ENCODE results near the gene STX12.

STX12 gene

GRCh38 chr1:27865821-27866220 is 92.8 kb downstream of the STX12 start:
- Histone ChIP-seq H3K9ac (ENCODE audit: low read depth, low read length, poor library complexity) (no peak overlapping the region), H3K9me3 (replicated peaks in 1 of 2; ENCODE audit: control insufficient read depth in 2 of 2, insufficient read depth in 1 of 2, low read depth in 1 of 2, low read length in 2 of 2) (no peaks in the 10 kb centered on the region), H2AK5ac (ENCODE audit: low read depth, low read length) (no peak overlapping the region), H3K4me1 (ENCODE audit: control insufficient read depth in 2 of 2, insufficient read depth in 1 of 2, low read depth in 1 of 2, low read length in 2 of 2) (peaks cover 6 to 15% of the 10 kb centered on the region in 2 donors), H4K91ac (ENCODE audit: low read depth, low read length, poor library complexity) (no peak overlapping the region), H2BK5ac (ENCODE audit: low read length) (no peak overlapping the region), H3K27me3 (ENCODE audit: control insufficient read depth in 3 of 3, insufficient read depth in 3 of 3, low read depth in 1 of 3, low read length in 3 of 3) (no peaks in the 10 kb centered on the region), H2AFZ (ENCODE audit: low read length) (no peak overlapping the region), H3K4ac (ENCODE audit: low read length) (no peak overlapping the region), H3K18ac (ENCODE audit: low read length) (no peak overlapping the region), H3K23ac (ENCODE audit: low read depth, low read length, poor library complexity) (no peak overlapping the region), H3K36me3 (replicated peaks in 1 of 2; ENCODE audit: control insufficient read depth in 2 of 2, insufficient read depth in 2 of 2, low read length in 2 of 2) (no peaks in the 10 kb centered on the region), H3K27ac (replicated peaks; ENCODE audit: low read length) (no peak overlapping the region), H2BK15ac (ENCODE audit: low read length) (no peak overlapping the region), H2BK12ac (ENCODE audit: low read length) (no peak overlapping the region), H3K4me3 (ENCODE audit: low read length in 2 of 2) (no peak overlapping the region), H2BK120ac (ENCODE audit: low read depth, low read length) (no peak overlapping the region), H3K4me2 (ENCODE audit: insufficient read depth, low read length, poor library complexity, severe bottlenecking) (no peak overlapping the region), H4K8ac (ENCODE audit: low read depth, low read length) (no peak overlapping the region), H3K79me1 (ENCODE audit: low read depth, low read length) (no peaks in the 10 kb centered on the region), H3K14ac (ENCODE audit: low read length) (no peak overlapping the region)
- WGBS, 2 donors (ENCODE audit: extremely low coverage in 2 of 2, insufficient read length in 2 of 2, insufficient replicate concordance in 1 of 2): no CpG with 5 or more reads among the region's 10 CpGs
- no peak for DNase-seq (ENCODE audit: low spot score)

GRCh38 chr1:27868556-27868931 is 95.5 kb downstream of the STX12 start:
- Histone ChIP-seq H3K36me3 (replicated peaks in 1 of 2; ENCODE audit: control insufficient read depth in 2 of 2, insufficient read depth in 2 of 2, low read length in 2 of 2) (no peaks in the 10 kb centered on the region), H2BK15ac (ENCODE audit: low read length) (no peak overlapping the region), H3K27ac (replicated peaks; ENCODE audit: low read length) (no peak overlapping the region), H2AFZ (ENCODE audit: low read length) (peak overlapping the region; percentile 70), H3K14ac (ENCODE audit: low read length) (peak overlapping the region; percentile 67), H3K4me2 (ENCODE audit: insufficient read depth, low read length, poor library complexity, severe bottlenecking) (no peak overlapping the region), H3K18ac (ENCODE audit: low read length) (no peak overlapping the region), H3K9me3 (replicated peaks in 1 of 2; ENCODE audit: control insufficient read depth in 2 of 2, insufficient read depth in 1 of 2, low read depth in 1 of 2, low read length in 2 of 2) (no peaks in the 10 kb centered on the region), H4K91ac (ENCODE audit: low read depth, low read length, poor library complexity) (no peak overlapping the region), H3K4ac (ENCODE audit: low read length) (no peak overlapping the region), H3K9ac (ENCODE audit: low read depth, low read length, poor library complexity) (no peak overlapping the region), H3K27me3 (ENCODE audit: control insufficient read depth in 3 of 3, insufficient read depth in 3 of 3, low read depth in 1 of 3, low read length in 3 of 3) (peaks cover 4 to 11% (median 10%) of the 10 kb centered on the region in 3 experiments), H4K8ac (ENCODE audit: low read depth, low read length) (no peak overlapping the region), H3K4me3 (ENCODE audit: low read length in 2 of 2) (no peak overlapping the region), H3K79me1 (ENCODE audit: low read depth, low read length) (no peaks in the 10 kb centered on the region), H3K4me1 (ENCODE audit: control insufficient read depth in 2 of 2, insufficient read depth in 1 of 2, low read depth in 1 of 2, low read length in 2 of 2) (peaks cover 8 to 11% of the 10 kb centered on the region in 2 donors), H2BK12ac (ENCODE audit: low read length) (no peak overlapping the region), H2BK120ac (ENCODE audit: low read depth, low read length) (no peak overlapping the region), H2BK5ac (ENCODE audit: low read length) (no peak overlapping the region), H3K23ac (ENCODE audit: low read depth, low read length, poor library complexity) (peak overlapping the region; percentile 68), H2AK5ac (ENCODE audit: low read depth, low read length) (peak overlapping the region; percentile 60)
- DNase-seq (ENCODE audit: low spot score): no peak
- no CpG with 5 or more reads among the region's 11 CpGs for WGBS, 2 donors (ENCODE audit: extremely low coverage in 2 of 2, insufficient read length in 2 of 2, insufficient replicate concordance in 1 of 2)

- peak overlapping the region; percentile 76 for H3K18ac ChIP-seq (ENCODE audit: low read length)
- no peak overlapping the region for H3K27ac ChIP-seq (replicated peaks; ENCODE audit: low read length)
- H3K9ac ChIP-seq (ENCODE audit: low read depth, low read length, poor library complexity): peak overlapping the region; percentile 57
- H3K27me3 ChIP-seq (ENCODE audit: control insufficient read depth in 3 of 3, insufficient read depth in 3 of 3, low read depth in 1 of 3, low read length in 3 of 3): peaks cover 4 to 14% (median 12%) of the 10 kb centered on the region in 3 experiments
- no peak overlapping the region for H2BK120ac ChIP-seq (ENCODE audit: low read depth, low read length)
- H3K14ac ChIP-seq (ENCODE audit: low read length): peak overlapping the region; percentile 67
- H3K4me2 ChIP-seq (ENCODE audit: insufficient read depth, low read length, poor library complexity, severe bottlenecking): no peak overlapping the region
- no CpG with 5 or more reads among the region's 16 CpGs for WGBS, 2 donors (ENCODE audit: extremely low coverage in 2 of 2, insufficient read length in 2 of 2, insufficient replicate concordance in 1 of 2)
- H2BK5ac ChIP-seq (ENCODE audit: low read length): peak overlapping the region; percentile 10
- H2AFZ ChIP-seq (ENCODE audit: low read length): peak overlapping the region; percentile 70
- no peak overlapping the region for H2BK12ac ChIP-seq (ENCODE audit: low read length)
- H2BK15ac ChIP-seq (ENCODE audit: low read length): no peak overlapping the region
- DNase-seq (ENCODE audit: low spot score): no peak
- H2AK5ac ChIP-seq (ENCODE audit: low read depth, low read length): peak overlapping the region; percentile 60
- no peak overlapping the region for H3K4ac ChIP-seq (ENCODE audit: low read length)
- peak overlapping the region in 1 of 2 donors; percentile 12 for H3K4me3 ChIP-seq (ENCODE audit: low read length in 2 of 2)
- H3K79me1 ChIP-seq (ENCODE audit: low read depth, low read length): no peaks in the 10 kb centered on the region
- H3K9me3 ChIP-seq (replicated peaks in 1 of 2; ENCODE audit: control insufficient read depth in 2 of 2, insufficient read depth in 1 of 2, low read depth in 1 of 2, low read length in 2 of 2): no peaks in the 10 kb centered on the region
- H4K91ac ChIP-seq (ENCODE audit: low read depth, low read length, poor library complexity): no peak overlapping the region
- peak overlapping the region; percentile 68 for H3K23ac ChIP-seq (ENCODE audit: low read depth, low read length, poor library complexity)
- peaks cover 8 to 10% of the 10 kb centered on the region in 2 donors for H3K4me1 ChIP-seq (ENCODE audit: control insufficient read depth in 2 of 2, insufficient read depth in 1 of 2, low read depth in 1 of 2, low read length in 2 of 2)
- no peaks in the 10 kb centered on the region for H3K36me3 ChIP-seq (replicated peaks in 1 of 2; ENCODE audit: control insufficient read depth in 2 of 2, insufficient read depth in 2 of 2, low read length in 2 of 2)
- no peak overlapping the region for H4K8ac ChIP-seq (ENCODE audit: low read depth, low read length)
Measured at GRCh38 chr1:27868932-27869718, 96.1 kb downstream of the STX12 start.

- Histone ChIP-seq H2BK120ac (ENCODE audit: low read depth, low read length) (no peak overlapping the region), H2AFZ (ENCODE audit: low read length) (no peak overlapping the region)
- no peak for DNase-seq (ENCODE audit: low spot score)
Measured at GRCh38 chr1:27869719-27870085, 96.7 kb downstream of the STX12 start.

More at GRCh38 chr1:27869719-27870085, 96.7 kb downstream of the STX12 start:
- no peaks in the 10 kb centered on the region for H3K79me1 ChIP-seq (ENCODE audit: low read depth, low read length)
- H3K9me3 ChIP-seq (replicated peaks in 1 of 2; ENCODE audit: control insufficient read depth in 2 of 2, insufficient read depth in 1 of 2, low read depth in 1 of 2, low read length in 2 of 2): no peaks in the 10 kb centered on the region
- H3K14ac ChIP-seq (ENCODE audit: low read length): no peak overlapping the region
- no peak overlapping the region for H2BK12ac ChIP-seq (ENCODE audit: low read length)
- no peak overlapping the region for H3K4me2 ChIP-seq (ENCODE audit: insufficient read depth, low read length, poor library complexity, severe bottlenecking)
- peaks cover 4 to 14% (median 12%) of the 10 kb centered on the region in 3 experiments for H3K27me3 ChIP-seq (ENCODE audit: control insufficient read depth in 3 of 3, insufficient read depth in 3 of 3, low read depth in 1 of 3, low read length in 3 of 3)
- no peaks in the 10 kb centered on the region for H3K36me3 ChIP-seq (replicated peaks in 1 of 2; ENCODE audit: control insufficient read depth in 2 of 2, insufficient read depth in 2 of 2, low read length in 2 of 2)
- no peak overlapping the region for H3K23ac ChIP-seq (ENCODE audit: low read depth, low read length, poor library complexity)
- no peak overlapping the region for H3K9ac ChIP-seq (ENCODE audit: low read depth, low read length, poor library complexity)
- H2BK5ac ChIP-seq (ENCODE audit: low read length): no peak overlapping the region
- H3K4ac ChIP-seq (ENCODE audit: low read length): no peak overlapping the region
- H3K18ac ChIP-seq (ENCODE audit: low read length): no peak overlapping the region
- no peak overlapping the region for H4K91ac ChIP-seq (ENCODE audit: low read depth, low read length, poor library complexity)
- H2BK15ac ChIP-seq (ENCODE audit: low read length): no peak overlapping the region
- no peak overlapping the region for H4K8ac ChIP-seq (ENCODE audit: low read depth, low read length)
- peaks cover 8 to 10% of the 10 kb centered on the region in 2 donors for H3K4me1 ChIP-seq (ENCODE audit: control insufficient read depth in 2 of 2, insufficient read depth in 1 of 2, low read depth in 1 of 2, low read length in 2 of 2)
- H3K4me3 ChIP-seq (ENCODE audit: low read length in 2 of 2): no peak overlapping the region
- no peak overlapping the region for H3K27ac ChIP-seq (replicated peaks; ENCODE audit: low read length)
- no CpG with 5 or more reads among the region's 1 CpG for WGBS, 2 donors (ENCODE audit: extremely low coverage in 2 of 2, insufficient read length in 2 of 2, insufficient replicate concordance in 1 of 2)
- H2AK5ac ChIP-seq (ENCODE audit: low read depth, low read length): no peak overlapping the region
